T1000 (cell line): ENCODE results near the gene RPSA.
"Not testable (repeated sequence)": the region's sequence is repeated elsewhere in the genome, so short reads cannot be mapped to it uniquely, and the experiment has no call there.

Experiments used
- DNase-seq: peaks from one replicate; lab custom pipeline; 2025; ENCODE audit warnings: mixed read lengths; lab: John Stamatoyannopoulos, UW

The RPSA gene

DNA sequence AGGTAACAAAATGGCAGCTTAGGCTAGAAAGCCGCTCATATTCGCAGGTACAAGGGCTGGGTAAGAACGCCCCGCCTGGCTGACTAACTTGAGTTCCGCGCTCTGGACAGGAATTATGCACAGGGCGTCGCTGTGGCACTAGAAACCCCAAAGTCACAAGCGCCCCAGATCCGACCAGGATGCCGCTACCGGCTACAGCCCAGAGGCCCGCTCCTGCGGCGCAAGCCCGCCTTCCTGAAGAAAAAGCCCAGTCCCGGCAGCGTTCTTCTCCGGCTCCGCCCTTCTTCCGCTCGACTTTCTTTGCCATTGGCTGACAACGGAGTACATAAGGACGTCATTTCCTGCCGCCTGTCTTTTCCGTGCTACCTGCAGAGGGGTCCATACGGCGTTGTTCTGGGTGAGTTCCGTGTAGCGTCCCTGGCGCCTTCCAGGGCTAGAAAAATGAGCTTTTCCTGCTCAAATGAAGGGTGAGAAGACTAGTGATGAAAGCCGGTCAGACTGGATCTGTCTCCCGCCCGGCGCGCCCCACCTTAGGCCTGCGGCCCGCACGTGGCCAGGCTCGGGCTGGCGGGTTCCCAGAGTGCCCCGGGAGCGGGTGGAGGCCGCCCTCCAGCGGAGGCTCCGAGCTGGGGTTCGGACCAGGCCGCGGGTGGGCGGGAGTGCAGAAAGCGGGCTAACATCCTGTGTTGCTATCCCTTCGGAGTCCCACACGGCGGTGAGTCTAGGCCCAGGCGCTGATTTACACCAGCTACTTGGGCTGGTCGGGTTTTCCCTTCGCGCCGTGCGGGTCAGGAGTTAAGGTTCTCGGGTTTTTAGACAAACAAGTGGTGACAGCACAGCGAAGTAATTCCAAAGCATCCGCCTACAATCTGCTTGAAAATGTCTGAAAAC is at the start of gene RPSA:
TSS of gene RPSA (plus strand) at position 353 of the 891 bp plus-strand sequence. CDS start 934 bp downstream, outside the sequence.
- DNase-seq: peak; percentile 93

- no peak for DNase-seq
Observed at GRCh38 chr3:39358333-39358732, 48.2 kb upstream of the RPSA start.

GRCh38 chr3:39361252-39361927 is 45.1 kb upstream of the RPSA start:
- DNase-seq: no peak

GRCh38 chr3:39362192-39362591 is 44.3 kb upstream of the RPSA start:
- no peak for DNase-seq

GRCh38 chr3:39362812-39363211 is 43.7 kb upstream of the RPSA start:
- no peak for DNase-seq

DNA sequence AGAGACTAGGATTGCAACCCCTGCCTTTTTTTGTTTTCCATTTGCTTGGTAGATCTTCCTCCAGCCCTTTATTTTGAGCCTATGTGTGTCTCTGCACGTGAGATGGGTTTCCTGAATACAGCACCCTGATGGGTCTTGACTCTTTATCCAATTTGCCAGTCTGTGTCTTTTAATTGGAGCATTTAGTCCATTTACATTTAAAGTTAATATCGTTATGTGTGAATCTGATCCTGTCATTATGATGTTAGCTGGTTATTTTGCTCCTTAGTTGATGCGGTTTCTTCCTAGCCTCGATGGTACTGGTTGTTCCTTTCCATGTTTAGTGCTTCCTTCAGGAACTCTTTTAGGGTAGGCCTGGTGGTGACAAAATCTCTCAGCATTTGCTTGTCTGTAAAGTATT is 36.1 kb upstream of the RPSA start:
- DNase-seq: not testable (repeated sequence)

DNA sequence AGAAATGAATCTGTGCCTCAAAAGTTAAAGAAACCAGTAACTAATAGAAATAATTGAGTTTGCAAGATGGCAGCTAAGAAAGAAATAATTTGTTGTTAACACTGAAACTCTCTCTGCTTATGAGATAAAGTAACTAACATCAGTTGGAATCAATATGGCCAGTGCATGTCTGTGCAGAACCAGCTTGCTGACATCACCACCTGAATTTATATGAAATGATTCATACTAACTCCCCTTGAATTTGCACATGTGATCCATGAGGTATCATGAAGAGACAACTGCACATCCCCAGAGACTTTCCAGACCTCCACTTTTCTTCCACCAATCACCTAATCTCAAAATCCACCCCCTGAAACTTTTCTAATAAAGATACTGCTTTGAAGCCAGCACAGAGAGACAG is 33.7 kb upstream of the RPSA start:
- DNase-seq: no peak

DNA sequence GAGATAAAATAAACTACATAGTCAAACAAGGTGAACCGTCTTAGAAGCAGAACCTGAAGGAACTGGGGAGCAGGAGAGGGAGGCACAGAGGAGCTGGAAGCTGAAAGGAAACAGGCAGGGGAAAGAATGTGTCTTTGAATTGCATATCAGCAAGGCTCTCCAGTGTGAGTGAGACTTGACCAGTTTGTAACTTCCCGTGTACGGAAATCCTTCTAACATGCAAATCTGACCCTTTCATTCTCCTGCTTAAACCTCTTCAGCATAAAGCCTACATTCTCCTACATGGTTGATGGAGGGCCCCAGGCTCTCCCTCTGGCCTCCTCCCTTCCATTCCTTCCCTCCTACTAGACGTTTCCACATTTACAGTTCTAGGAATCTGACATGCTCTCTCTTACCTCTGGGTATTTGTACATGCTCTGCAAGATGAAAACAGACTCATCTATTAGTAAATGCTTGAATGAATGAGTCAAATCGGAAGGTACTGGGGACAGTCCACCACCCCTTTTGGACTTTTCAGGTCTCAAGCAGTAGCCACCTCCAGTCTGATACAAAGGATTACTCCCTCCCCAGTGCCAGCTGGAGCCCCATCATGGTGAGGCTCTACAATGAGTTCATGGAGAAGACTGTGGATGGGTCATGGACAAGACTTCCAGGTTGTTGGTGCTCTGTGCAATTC is 29.4 kb upstream of the RPSA start:
- DNase-seq: no peak

- no peak for DNase-seq
Observed at GRCh38 chr3:39378088-39378487, 28.4 kb upstream of the RPSA start.

DNA sequence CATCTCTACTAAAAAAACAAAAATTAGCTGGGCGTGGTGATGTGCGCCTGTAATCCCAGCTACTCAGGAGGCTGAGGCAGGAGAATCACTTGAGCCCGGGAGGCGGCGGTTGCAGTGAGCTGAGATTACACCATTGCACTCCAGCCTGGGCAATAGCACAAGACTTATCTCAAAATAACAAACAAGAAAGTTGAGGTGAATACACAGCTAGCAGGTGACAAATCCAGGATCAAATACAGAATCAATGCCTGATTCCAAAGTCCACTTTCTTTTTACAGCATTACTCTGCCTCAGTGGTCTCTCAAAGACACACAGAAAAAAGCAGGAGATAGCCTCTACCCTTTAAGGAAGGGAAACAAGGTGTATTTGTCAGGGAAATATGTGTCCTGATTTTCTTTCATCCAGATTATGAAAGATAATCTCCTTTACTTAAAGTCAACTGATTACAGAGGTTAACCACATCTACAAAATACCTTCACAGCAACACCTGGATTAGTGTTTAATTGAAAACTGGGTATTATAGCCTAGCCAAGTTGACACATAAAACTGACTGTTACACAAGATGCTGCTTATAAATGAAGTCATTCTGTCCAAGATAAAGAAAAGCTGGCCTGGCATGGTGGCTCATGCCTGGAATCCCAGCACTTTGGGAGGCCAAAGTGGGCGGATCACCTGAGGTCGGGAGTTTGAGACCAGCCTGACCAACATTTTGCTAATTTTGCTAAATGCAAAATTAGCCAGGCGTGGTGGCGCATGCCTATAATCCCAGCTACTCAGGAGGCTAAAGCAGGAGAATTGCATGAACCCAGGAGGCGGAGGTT is 27.4 kb upstream of the RPSA start:
- DNase-seq: no peak

DNA sequence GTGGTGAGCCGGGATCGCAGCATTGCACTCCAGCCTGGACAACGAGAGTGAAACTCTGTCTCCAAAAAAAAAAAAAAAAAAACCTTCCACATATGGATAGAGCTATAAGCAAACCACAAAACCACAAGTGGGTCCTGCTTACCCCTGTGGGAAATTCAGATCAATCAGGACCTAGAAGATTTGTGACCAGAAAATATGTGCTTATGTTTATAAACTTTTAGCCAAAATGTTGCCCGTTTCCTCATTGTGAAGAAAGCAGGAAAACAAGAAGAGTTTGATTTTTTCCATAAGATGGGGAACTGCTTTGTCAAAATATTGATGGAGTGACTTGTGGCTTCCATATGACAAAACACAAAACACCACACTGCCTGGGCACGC is 26.8 kb upstream of the RPSA start:
- no peak for DNase-seq

- DNase-seq: no peak
Observed at GRCh38 chr3:39381432-39381831, 25.1 kb upstream of the RPSA start.

DNA sequence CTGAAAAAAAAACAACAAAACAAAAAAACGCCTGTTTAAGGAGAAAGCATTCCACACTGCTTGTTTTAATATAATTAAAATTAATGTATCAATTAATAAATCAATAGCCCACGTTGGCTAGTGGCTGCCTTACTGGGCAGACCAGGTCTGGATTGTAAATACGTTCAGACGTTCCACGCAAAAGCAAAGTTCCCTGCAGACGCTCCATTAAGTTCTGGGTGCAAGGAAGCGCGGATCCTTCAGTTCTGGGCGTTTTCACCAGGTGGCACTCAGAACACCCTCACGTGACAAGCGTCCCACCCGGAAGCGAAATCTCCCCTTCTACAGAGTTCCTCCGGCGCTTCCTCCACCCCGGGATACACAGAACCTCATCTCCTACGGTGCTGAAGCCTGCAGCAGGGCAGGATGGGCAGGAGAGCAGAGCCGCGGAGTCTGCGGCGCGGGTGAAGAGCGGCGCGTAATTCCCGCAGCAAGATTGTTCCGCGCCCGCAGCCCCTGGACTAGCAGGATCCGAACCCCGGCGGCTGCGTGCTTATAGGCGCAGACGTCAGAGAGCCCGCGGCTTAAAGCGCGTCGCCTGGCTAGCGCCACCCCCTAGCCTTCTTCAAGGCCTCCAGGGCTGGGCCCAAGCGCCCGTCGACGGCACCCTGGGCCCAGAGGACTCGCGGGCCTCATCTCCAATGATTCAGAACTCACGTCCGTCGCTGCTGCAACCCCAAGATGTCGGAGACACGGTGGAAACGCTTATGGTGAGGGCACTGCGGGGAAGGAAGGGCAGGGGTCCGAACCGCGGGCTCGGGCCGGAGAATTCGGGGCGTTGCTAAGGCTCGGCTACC is 23.3 kb upstream of the RPSA start, which contains the start of gene SLC25A38:
TSS of gene SLC25A38 (plus strand) at position 326 of the 836 bp plus-strand sequence. CDS start at position 681, 355 bp downstream.
- no peak for DNase-seq

DNA sequence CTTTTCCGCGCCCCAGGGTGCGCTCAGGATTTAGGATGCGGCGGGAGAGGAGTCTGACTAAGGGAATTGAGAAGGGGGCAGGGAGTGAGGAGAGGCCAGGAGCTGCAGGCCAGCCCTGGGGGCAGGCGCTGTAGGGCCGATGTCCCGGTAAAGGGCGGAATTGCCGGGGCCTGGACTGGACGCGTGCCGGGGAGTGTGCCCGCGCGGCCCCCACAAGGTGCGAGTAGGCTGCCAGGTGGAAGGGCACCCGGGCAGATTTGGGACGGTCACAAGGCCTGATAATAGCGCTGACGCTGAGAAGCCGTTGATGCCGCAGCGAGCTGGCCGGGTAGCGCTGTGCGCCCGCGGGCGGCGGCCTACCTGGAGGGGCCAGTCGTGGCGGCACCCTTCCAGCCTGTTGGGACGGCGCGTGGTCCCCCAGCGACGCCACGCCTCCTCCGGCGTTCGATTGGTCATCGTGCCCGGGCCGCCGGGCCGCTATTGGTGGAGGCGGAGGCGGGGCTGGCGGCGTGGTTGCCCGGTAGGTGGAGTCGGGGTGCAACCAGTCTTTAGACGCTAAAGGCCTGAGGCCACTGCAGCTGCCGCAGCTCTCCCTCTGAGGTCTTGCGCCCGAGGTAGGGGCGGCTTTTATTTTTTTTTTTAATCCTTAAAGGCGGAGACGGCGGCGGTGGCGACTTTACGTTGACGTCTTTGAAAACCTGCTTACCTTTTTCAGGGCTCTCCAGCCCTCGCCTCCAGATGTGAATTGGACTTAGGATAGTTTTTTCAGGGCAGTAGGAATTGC is 22.4 kb upstream of the RPSA start:
- no peak for DNase-seq

GRCh38 chr3:39384665-39385000 is 21.9 kb upstream of the RPSA start:
- DNase-seq: no peak

- DNase-seq: no peak
Observed at GRCh38 chr3:39385456-39386090, 20.9 kb upstream of the RPSA start.

GRCh38 chr3:39386318-39386717 is 20.2 kb upstream of the RPSA start:
- no peak for DNase-seq

DNA sequence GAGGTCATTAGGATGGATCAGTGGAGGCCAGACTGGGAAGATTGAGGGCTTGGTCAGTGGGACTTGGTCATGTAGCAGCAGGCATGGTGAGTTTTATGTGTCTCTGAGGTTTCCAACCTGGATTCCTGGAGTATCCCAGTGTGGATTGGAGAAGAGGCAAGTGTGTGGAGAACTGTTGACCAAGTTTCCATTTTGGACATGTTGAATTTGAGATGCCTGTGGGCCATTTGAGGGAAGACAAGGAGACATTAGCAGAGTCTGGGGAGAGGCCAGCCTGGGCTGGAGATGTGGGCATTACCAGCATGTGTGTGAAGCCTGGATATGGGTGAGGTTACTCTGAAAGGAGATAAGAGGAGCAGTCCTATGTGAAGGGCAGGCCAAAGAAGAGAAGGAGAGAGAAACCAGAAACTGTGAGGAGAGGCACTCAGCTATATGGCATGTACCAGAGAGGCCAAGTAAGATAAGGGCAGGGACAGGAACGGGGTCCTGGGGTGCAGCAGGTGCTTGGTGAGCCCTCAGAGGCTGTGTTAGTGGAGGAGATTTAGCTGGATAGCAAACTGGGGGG is 19.0 kb upstream of the RPSA start:
- no peak for DNase-seq

DNA sequence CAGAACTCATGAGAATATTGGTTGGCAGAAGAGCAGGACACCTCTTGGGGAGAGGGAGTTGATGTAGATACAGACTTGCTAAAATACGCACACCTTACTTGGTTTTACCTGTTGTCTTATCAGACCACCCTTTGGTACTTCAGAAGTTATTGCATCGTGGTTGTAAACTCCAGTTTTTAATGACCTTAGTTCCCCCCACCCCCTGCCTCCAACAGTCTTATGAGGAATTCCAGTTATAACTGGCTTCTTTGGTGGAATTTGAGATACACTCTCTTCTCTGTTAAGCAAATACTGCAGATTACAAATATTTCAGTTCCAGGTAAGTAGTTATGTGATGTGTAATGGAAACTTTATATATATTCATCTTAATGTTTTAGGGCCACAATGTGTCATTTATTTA is 18.4 kb upstream of the RPSA start:
- DNase-seq: no peak
